ENCODE data around the gene RABAC1.
"Not testable (repeated sequence)": the region's sequence is repeated elsewhere in the genome, so short reads cannot be mapped to it uniquely, and the experiment has no call there.

RABAC1 gene

GRCh38 chr19:41951686-41952172 lies 7.4 kb downstream of the RABAC1 start:
- DNase-seq (ENCODE audit: extremely low read depth in 1 of 2, low read depth in 1 of 2), result peak; percentile 78 to 87

DNA sequence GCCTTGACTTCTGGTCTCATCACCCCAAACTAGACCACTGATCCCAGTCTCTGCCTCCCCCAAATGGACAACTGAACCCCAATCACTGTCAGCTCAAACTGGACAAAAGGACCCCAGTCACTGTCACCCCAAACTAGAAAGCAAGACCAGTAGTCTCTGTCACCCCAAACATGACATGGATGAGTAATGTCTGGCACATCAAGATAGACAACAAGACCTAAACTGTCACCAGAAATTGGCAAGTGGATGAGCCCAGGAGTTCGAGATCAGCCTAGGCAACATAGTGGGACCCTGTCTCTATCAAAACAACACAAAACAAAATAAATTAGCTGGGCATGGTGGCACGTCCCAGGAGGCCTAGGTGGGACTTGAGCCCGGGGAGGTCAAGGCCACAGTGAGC lies 12.0 kb downstream of the RABAC1 start:
- no peak for DNase-seq (ENCODE audit: extremely low read depth in 1 of 2, low read depth in 1 of 2)

- peak; percentile 69 to 88 for DNase-seq (ENCODE audit: extremely low read depth in 1 of 2, low read depth in 1 of 2)
These were observed 13.9 kb downstream of the RABAC1 start for GRCh38 chr19:41945135-41945766.

DNA sequence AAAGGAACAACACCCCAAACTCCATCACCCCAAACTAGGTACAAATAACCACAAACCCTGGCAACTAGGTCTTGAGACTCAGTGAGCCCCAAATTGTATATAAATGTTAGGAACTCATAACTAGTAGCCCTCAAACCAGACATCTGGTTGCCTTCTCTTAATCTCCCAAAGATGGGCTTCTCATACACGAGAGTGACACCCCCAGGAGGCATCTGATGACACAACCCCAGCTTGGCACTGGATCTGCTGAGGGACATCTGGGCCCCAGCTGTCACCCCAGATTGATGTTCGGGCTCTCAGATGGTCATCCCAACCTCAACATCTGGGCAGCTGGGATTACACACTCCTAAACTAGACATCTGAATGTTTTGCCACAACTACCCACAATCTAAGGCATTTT lies 14.8 kb downstream of the RABAC1 start:
- DNase-seq (ENCODE audit: extremely low read depth in 1 of 2, low read depth in 1 of 2), result no peak

DNA sequence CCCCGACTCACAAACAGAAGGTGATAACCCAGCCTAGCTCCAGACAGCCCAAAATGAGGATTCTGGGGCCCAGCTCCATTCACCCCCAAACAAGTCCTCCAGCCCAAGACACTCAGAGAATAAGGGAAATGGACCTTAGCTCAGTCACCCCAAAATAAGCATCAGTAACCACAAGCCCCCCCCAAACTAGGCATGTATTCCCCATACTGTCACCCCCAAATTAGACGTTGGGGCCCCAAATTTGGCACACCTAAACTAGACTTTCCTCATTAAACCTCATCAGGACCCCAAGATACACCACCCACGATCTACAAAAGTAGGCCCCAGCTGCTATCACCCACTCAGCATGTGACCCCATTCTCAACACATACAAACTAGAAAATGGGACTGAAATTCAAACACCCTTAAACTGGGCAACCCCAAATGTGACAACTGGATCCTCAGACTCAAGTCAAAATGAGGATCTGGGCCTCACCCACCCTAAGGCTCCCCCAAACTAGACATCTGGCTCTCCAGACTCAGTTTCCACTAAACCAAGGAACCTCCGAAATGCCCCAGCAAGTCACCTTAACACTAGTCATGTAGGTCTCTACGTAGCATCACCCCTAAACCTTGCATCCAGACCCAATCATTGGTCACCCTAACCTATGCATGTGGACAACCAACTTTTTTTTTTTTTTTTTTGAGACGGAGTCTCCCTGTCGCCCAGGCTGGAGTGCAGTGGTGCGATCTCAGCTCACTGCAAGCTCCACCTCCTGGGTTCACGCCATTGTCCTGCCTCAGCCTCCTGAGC lies 17.5 kb downstream of the RABAC1 start:
- DNase-seq (ENCODE audit: extremely low read depth in 1 of 2, low read depth in 1 of 2), result no peak

DNA sequence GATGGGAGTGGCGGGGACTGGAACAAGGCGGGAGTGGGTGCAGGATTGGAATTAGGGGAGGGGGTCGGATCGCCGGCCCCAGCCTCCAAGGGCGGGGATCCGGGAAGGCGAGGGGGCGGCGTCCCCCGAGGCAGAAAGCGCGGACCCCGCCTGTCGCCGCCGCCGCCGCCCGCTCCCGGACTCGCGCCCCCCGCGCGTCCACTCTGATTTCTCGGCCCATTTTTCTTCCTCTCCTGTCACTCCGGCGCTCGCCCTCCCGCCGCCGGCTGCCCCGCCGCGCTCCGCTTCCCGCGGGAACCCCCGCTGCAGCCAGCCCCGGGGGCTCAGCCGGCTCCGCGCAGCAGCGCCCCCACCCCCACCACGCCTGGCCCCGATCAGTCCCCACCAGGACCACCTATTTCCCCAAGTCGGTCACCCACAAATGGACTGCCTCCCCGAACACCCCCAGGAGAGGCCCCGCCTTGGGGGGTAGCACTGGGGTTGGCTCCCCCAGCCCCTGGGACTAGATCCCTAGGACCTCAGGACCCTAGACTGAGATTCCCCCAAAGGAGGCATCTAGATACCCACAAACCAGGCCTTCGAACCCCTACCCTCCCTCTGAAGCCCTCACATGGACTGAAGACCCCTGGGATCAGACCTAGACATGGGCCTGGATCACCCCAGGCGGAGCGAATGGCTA lies 18.3 kb downstream of the RABAC1 start:
- no peak for DNase-seq (ENCODE audit: extremely low read depth in 1 of 2, low read depth in 1 of 2)

- DNase-seq (ENCODE audit: extremely low read depth in 1 of 2, low read depth in 1 of 2), result no peak
These were observed 19.0 kb downstream of the RABAC1 start for GRCh38 chr19:41939861-41940730.

GRCh38 chr19:41939209-41939608 lies 19.9 kb downstream of the RABAC1 start:
- not testable (repeated sequence) for DNase-seq (ENCODE audit: extremely low read depth in 1 of 2, low read depth in 1 of 2)

DNA sequence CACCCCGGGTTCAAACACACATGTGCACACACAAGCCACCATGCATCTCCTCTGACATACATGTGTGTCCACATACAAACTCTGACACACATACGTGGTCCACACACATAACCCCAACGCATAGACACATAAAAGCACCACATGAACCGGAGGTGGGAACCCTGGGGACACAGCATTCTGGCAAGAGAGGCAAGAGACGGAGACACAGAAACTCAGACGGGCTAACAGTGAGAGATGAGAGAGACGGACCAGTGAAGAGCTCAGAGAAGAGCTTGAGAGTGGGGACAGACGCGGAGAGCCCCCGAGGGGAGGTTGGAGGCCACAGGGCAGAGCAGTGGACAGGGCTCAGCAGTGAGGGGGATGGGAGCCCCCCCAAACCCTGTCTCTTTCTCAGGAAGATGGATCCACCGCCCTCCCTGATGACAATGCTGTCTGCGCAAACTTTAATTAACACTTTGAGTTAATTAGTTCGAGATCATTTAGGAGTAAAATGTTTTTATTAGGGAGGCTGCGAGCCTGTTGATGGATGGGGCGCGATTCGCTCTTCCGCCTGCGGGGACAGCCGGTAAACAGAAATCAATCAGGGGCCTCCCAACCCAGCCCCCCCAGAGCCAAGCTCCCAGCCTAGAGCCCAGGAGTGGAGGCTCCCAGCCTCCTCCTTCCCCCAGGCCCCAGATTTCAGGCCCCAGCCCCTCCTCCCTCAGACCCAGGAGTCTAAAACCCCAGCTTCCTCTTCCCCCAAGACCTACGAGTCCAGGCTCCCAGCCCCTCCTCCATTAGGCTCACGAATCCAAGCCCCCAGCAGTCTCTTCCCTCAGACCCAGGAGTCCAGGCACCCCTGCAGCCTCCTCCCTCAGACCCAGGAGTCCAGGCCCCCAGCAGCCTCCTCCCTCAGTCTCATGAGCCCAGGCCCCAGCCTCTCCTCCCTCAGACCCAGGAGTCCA lies 21.3 kb downstream of the RABAC1 start:
- DNase-seq (ENCODE audit: extremely low read depth in 1 of 2, low read depth in 1 of 2), result no peak

DNA sequence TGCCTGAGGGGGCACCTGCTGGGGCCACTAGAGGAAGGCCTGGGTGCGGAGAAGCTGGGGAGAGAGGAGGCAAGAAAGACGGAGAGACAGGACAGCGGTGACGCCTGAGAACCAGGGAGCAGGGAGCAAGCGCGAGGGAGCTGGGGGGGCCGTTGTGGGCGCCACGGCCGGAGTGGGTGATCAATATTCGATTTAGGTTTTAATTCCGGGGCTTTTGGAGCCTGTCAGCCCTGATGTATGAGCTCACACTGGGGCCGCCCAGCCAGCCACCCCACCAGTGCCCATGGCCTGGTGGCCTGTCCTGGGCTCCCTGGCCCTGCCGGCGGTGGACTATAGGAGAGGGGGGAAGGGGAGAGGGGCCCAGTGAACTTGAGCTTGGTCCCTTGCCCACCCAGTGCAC lies 22.2 kb downstream of the RABAC1 start:
- DNase-seq (ENCODE audit: extremely low read depth in 1 of 2, low read depth in 1 of 2), result no peak

DNA sequence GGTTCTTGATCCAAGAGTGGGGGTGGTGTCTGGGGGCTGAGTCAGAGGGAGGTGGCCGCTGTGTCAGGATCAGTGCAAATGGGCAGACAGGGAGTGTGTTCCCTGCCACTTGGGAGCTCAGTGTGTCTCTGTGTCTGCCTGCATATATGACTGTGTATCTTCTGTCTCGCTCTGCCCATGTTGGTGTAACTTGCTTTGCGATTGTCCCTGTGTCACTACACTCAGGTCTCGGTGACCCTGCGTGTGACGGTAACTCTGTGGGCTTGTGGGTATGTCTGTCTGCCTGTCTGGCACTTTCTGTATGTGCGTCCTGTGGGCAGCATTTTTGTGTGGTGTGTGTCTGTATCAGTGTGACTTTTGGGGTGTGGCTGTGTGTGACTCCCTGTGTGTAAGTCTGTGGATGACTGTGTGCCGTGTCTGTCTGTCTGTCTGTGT lies 22.7 kb downstream of the RABAC1 start:
- DNase-seq (ENCODE audit: extremely low read depth in 1 of 2, low read depth in 1 of 2), result no peak

DNA sequence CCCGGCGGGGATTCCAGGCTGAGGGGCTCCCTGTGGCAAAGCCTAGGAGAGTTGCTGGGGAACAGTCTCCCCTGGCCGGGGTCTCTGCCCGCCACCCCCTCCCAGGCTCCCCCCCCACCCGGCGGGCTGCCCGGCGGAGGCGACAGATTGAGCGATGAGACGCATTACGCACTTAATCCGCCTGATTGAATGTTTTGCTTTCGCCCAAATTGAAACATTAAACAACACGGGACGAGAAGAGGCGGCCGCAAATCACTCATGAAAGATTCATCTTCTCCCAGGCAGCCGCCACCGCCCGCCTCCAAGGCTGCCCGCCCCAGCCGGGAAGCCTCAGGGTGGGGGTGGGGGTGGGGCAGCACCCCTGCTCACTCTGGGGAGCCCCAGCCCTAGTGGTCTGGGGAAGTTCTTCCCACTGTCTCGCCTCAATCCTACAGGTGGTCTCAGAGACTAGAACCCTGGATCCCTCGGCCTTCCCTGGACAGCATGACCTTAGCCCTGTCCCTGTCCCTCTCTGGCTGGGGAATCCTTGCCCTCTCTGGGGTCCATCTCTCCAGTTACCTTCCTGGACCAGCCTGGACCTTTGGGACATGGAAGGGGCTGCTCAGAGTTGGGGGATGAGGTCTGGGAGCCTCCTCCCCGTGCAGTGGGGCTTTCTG lies 23.2 kb downstream of the RABAC1 start:
- DNase-seq (ENCODE audit: extremely low read depth in 1 of 2, low read depth in 1 of 2), result no peak

DNA sequence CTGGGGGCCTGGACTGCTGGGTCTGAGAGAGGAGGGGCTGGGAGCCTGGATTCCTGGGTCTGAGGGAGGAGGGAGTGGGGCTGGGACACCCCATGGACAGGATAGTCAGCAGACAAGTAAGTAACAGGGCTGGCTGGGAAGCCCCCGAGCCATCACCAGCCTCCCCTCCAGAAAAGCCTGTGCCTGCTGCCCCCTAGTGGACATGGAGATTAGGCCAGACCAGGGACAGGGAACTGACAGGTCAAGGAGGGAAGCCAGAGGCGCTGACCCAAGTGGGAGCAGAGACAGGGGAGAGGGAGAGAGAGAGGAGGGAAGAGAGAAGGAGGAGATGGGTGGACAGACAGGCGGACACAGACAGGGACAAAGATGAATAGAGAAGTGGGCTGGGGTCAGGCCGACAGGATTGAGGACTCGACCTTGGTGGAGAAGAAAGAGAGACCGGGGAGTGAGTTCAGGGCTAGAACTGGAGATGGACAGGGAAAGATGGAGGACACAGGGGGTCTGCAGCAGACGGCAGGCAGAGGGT lies 24.2 kb downstream of the RABAC1 start:
- peak; percentile 58 to 61 for DNase-seq (ENCODE audit: extremely low read depth in 1 of 2, low read depth in 1 of 2)

GRCh38 chr19:41933693-41934426 lies 25.3 kb downstream of the RABAC1 start:
- DNase-seq (ENCODE audit: extremely low read depth in 1 of 2, low read depth in 1 of 2), result no peak

- DNase-seq (ENCODE audit: extremely low read depth in 1 of 2, low read depth in 1 of 2), result no peak
These were observed 26.3 kb downstream of the RABAC1 start for GRCh38 chr19:41932720-41933332.

GRCh38 chr19:41932259-41932719 lies 26.8 kb downstream of the RABAC1 start:
- no peak for DNase-seq (ENCODE audit: extremely low read depth in 1 of 2, low read depth in 1 of 2)

DNA sequence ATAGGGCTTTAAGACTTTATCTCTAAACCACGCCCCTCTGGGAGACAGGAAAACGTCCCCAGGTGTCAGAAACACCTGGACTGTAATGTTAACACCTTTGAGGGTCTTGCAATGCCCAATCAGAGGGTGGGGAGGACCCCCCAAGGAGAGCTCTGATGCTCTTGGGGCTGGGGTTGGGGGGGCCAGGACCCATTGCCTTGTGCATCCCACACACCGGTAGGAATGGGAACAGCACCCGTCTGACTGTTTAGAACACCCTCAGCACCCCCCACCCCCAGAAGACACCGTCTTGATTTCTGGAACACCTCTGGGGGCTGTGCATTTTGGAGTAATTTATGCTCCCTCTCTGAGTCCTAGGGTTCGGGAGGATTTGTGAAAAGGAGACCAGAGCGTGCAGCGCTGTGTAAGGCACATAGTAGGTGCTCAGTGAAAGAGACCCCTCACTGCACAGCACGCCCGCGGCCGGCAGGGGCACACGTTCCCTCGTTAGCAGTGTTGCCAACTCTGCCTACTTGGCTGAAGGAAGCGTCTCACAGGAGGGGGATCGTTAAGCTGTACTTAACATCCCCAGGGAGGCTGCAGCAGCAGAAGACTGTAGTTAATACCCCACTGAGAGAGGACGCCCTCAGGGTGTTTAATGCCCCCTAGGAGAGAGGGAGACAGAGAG lies 28.1 kb downstream of the RABAC1 start:
- no peak for DNase-seq (ENCODE audit: extremely low read depth in 1 of 2, low read depth in 1 of 2)

Measured in activated CD8-positive, alpha-beta memory T cell treated with anti-CD3 and anti-CD28 coated beads for 1 hour (primary cell).